GM12878 (cell line): ENCODE results near the gene CDH4. TPM values are rescaled to one million over a fixed set of nuclear protein-coding genes. Genes with fewer than 3 reads are reported as not detected.

ENCODE experiments used
- ATAC-seq: fragments of 200-7000 bp; cut with Tn5 transposase; 3 replicates; pipeline ENCODE4 v1.9.1; 2020; ENCODE audit warnings: mild to moderate bottlenecking, moderate library complexity
- BruUV-seq: library from RNA; stranded (reverse); fragments of 400-500 nt; replicated peaks from 2 replicates; lab custom pipeline; 2021; lab: Mats Ljungman, UMichigan
- CTCF ChIA-PET: fragments of 300-600 bp; sonication (Branson Sonifier 250); formaldehyde crosslinking; extraction: SDS; loops from one replicate; lab custom pipeline; 2021; ENCODE audit warnings: inconsistent platforms; lab: Yijun Ruan, JAX
- POLR2A ChIA-PET: fragments of 350-600 bp; formaldehyde crosslinking; extraction: SDS; loops from one replicate; lab custom pipeline; 2021; ENCODE audit warnings: inconsistent platforms; lab: Charles Lee
- RAD21 ChIA-PET: fragments of 300-600 bp; sonication (Branson Sonifier 250); formaldehyde crosslinking; loops from one replicate; lab custom pipeline; 2023; ENCODE audit warnings: antibody characterized with exemption; ENCODE audit not compliant: unreplicated experiment; lab: Charles Lee
- SMC1A ChIA-PET: fragments of 300-600 bp; sonication (Branson Sonifier 250); formaldehyde crosslinking; loops from one replicate; lab custom pipeline; 2023; ENCODE audit not compliant: unreplicated experiment, uncharacterized antibody; lab: Charles Lee
- DNase-seq: peaks from one replicate; pipeline ENCODE4 v3.0.0-alpha.2; 2011; ENCODE audit warnings: low read depth, low spot score
- FAIRE-seq: peaks from 3 replicates; lab custom pipeline; 2011; peaks lifted over from hg19 to GRCh38; lab: Jason Lieb, UNC
- H2AFZ ChIP-seq: 2 replicates; pipeline ENCODE4 v1.6.0; 2011; ENCODE audit warnings: low read depth, low read length, control low read depth; ENCODE audit not compliant: control insufficient read depth
- H3K27ac ChIP-seq: 2 replicates; pipeline ENCODE4 v1.5.1; 2011; ENCODE audit warnings: control low read depth; ENCODE audit not compliant: control insufficient read depth, insufficient read depth
- H3K27me3 ChIP-seq, 2 experiments: replicated peaks in 1 of 2; 2 replicates each; pipeline versions ENCODE4 v1.6.0 to v1.6.1; 2011; ENCODE audit warnings: low read length in 1 of 2; ENCODE audit not compliant: control insufficient read depth in 2 of 2, insufficient read depth in 2 of 2
- H3K36me3 ChIP-seq, 2 experiments: 2 replicates each; pipeline ENCODE4 v1.5.1; 2011; ENCODE audit warnings: low read length in 1 of 2; ENCODE audit not compliant: control insufficient read depth in 2 of 2, insufficient read depth in 2 of 2
- H3K4me1 ChIP-seq: 2 replicates; pipeline ENCODE4 v1.6.1; 2011; ENCODE audit warnings: mild to moderate bottlenecking, low read length, moderate library complexity, mixed read lengths; ENCODE audit not compliant: control insufficient read depth, insufficient read depth
- H3K4me2 ChIP-seq: 2 replicates; pipeline ENCODE4 v1.6.0; 2011; ENCODE audit warnings: control low read depth; ENCODE audit not compliant: control insufficient read depth, insufficient read depth
- H3K4me3 ChIP-seq: fragments of 200-600 bp; sonication (generic); 2 replicates; pipeline ENCODE4 v1.5.1; 2016
- H3K79me2 ChIP-seq: 2 replicates; pipeline ENCODE4 v1.6.0; 2011; ENCODE audit warnings: low read length; ENCODE audit not compliant: control insufficient read depth, insufficient read depth
- H3K9ac ChIP-seq: 2 replicates; pipeline ENCODE4 v1.8.0; 2011; ENCODE audit warnings: low read length, control low read depth, mixed read lengths; ENCODE audit not compliant: control insufficient read depth, insufficient read depth
- H3K9me3 ChIP-seq: replicated peaks from 3 replicates; pipeline ENCODE4 v1.5.1; 2011; ENCODE audit warnings: mild to moderate bottlenecking, low read length; ENCODE audit not compliant: control insufficient read depth, insufficient read depth
- H4K20me1 ChIP-seq: 2 replicates; pipeline ENCODE4 v1.6.0; 2011; ENCODE audit not compliant: control insufficient read depth, insufficient read depth
- ASH2L ChIP-seq: fragments of 300-600, 200-600 bp; sonication (generic); IDR thresholded peaks from 2 replicates; pipeline ENCODE4 v1.6.1; 2017; ENCODE audit warnings: low read depth, mild to moderate bottlenecking, borderline replicate concordance
- BHLHE40 ChIP-seq, 2 experiments: fragments of 450-650 bp in 1 of 2; IDR thresholded peaks; 2 replicates each; pipeline ENCODE4 v1.6.1; 2011 to 2017; ENCODE audit warnings: low read depth in 2 of 2, borderline replicate concordance in 1 of 2, improper control_type of control experiment in 1 of 2, low read length in 1 of 2, mild to moderate bottlenecking in 1 of 2
- BMI1 ChIP-seq: fragments of 450-650 bp; IDR thresholded peaks from 2 replicates; pipeline ENCODE4 v1.6.1; 2016; ENCODE audit warnings: mild to moderate bottlenecking, moderate library complexity, borderline replicate concordance
- CHD4 ChIP-seq: fragments of 200-600 bp; sonication (generic); IDR thresholded peaks from 2 replicates; pipeline ENCODE4 v1.6.1; 2016; ENCODE audit warnings: mild to moderate bottlenecking
- CTCF ChIP-seq, 3 experiments: IDR thresholded peaks in 2 of 3; conservative IDR thresholded peaks in 1 of 3; 2 replicates each; pipeline ENCODE4 v1.5.1; 2011; ENCODE audit warnings: low read depth in 3 of 3, low read length in 3 of 3, mild to moderate bottlenecking in 3 of 3, control low read depth in 2 of 3, moderate library complexity in 2 of 3, inconsistent platforms in 1 of 3, mixed read lengths in 1 of 3; ENCODE audit not compliant: control insufficient read depth in 2 of 3, insufficient read depth in 1 of 3; ENCODE audit errors: extremely low read depth in 1 of 3
- CUX1 ChIP-seq: IDR thresholded peaks from 2 replicates; pipeline ENCODE4 v1.6.1; 2012; ENCODE audit warnings: improper control_type of control experiment, low read depth, low read length; ENCODE audit not compliant: insufficient replicate concordance
- EP300 ChIP-seq, 2 experiments: fragments of 150-350 bp in 1 of 2; IDR thresholded peaks; 2 replicates each; pipeline ENCODE4 v1.6.1; 2011 to 2012; ENCODE audit warnings: low read depth in 2 of 2, low read length in 2 of 2, borderline replicate concordance in 1 of 2, improper control_type of control experiment in 1 of 2, inconsistent platforms in 1 of 2; ENCODE audit not compliant: control insufficient read depth in 1 of 2
- JUND ChIP-seq: IDR thresholded peaks from 2 replicates; pipeline ENCODE4 v1.6.1; 2012; ENCODE audit warnings: low read depth, mild to moderate bottlenecking, low read length, improper control_type of control experiment, moderate library complexity
- LARP7 ChIP-seq: fragments of 450-650 bp; IDR thresholded peaks from 2 replicates; pipeline ENCODE4 v1.6.1; 2017; ENCODE audit warnings: mild to moderate bottlenecking
- MAX ChIP-seq: IDR thresholded peaks from 2 replicates; pipeline ENCODE4 v1.6.1; 2012; ENCODE audit warnings: low read depth, low read length, improper control_type of control experiment
- POLR2A ChIP-seq: IDR thresholded peaks from 2 replicates; pipeline ENCODE4 v1.6.1; 2011; ENCODE audit warnings: low read depth, mild to moderate bottlenecking, low read length
- SMAD1 ChIP-seq: fragments of 450-650 bp; IDR thresholded peaks from 2 replicates; pipeline ENCODE4 v1.6.1; 2018; ENCODE audit warnings: mild to moderate bottlenecking, low read depth; ENCODE audit not compliant: partially characterized antibody
- SMC3 ChIP-seq: IDR thresholded peaks from 2 replicates; pipeline ENCODE4 v1.6.1; 2011; ENCODE audit warnings: low read length, improper control_type of control experiment, borderline replicate concordance
- WGBS: methylation state at CpG from one replicate; pipeline ENCODE4 v1.1.6; 2016; ENCODE audit warnings: low lambda C conversion rate; ENCODE audit not compliant: insufficient replicate concordance, insufficient coverage; ENCODE audit errors: missing lambda C conversion rate; 5-methylcytosine and 5-hydroxymethylcytosine counted together
- in situ Hi-C: fragments of 300-500 bp; cut with MboI; formaldehyde crosslinking; loops from 9 replicates; pipeline ENCODE4 v1.14.3; 2018; ENCODE audit warnings: mixed read lengths
- intact Hi-C: fragments of 100-400 bp; cut with micrococcal nuclease; formaldehyde crosslinking; loops from one replicate; pipeline ENCODE4 v1.14.2; 2022; ENCODE audit not compliant: unreplicated experiment
- polyA plus RNA-seq, 11 experiments: library from polyadenylated mRNA; depleted of rRNA in 4 of 11; unstranded in 6 of 11; stranded (reverse) in 5 of 11; fragments of >200 nt; fragmentation: Nextera tagmentation in 4 of 11; fragmentation: Illumina TruSeq in 1 of 11; extraction: Ambion mirVana in 4 of 11; extraction: Trizol in 1 of 11; gene quantifications; 1 replicate in 1 of 11; 2 replicates in 10 of 11; pipeline versions ENCODE4 v1.2.1 to v1.2.3, GENCODE V29; 2011 to 2016; ENCODE audit warnings: inconsistent platforms in 2 of 11, missing spikeins in 2 of 11, low read depth in 1 of 11
- total RNA-seq, 4 experiments: library from RNA; depleted of rRNA in 3 of 4; stranded (reverse); fragments of >200 nt in 3 of 4; fragmentation: Illumina TruSeq in 1 of 4; extraction: Trizol in 1 of 4; gene quantifications; 2 replicates each; pipeline versions ENCODE4 v1.2.1 to v1.2.3, GENCODE V29; 2013 to 2021
- TF ChIP-seq, protein P1 (sequence below): IDR thresholded peaks from 2 replicates; pipeline ENCODE4 v1.6.1; 2011; ENCODE audit warnings: low read depth, low read length, improper control_type of control experiment, borderline replicate concordance

CDH4 gene
- total and polyA plus RNA-seq, 10 of the 15 experiments (the other 5 are each of a cell fraction or from before 2014, with no cell fraction given), result not detected

DNA sequence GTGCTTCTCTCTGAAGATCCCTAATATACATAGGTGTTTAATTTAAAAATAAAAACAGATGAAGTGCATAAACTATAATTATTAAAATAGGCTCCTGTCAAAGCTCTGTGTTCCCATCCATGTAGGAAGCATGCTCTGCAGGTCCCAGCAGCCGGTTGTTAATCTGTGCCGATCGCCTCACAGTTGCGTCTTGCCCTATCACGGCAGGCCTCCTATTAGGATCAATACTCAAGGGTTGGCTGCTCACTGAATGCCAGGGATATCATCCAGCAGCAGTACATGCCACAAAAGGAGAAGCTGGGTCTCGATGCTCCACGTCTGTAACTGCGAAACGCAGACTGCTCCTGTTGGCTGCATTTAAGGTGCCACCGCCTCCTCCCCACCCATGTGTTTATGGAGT, 369.8 kb downstream of the CDH4 start (continued):
- TF ChIP-seq CUX1 (no peak), SMC3 (no peak), MAX (no peak), BMI1 (no peak), CHD4 (no peak)

DNA sequence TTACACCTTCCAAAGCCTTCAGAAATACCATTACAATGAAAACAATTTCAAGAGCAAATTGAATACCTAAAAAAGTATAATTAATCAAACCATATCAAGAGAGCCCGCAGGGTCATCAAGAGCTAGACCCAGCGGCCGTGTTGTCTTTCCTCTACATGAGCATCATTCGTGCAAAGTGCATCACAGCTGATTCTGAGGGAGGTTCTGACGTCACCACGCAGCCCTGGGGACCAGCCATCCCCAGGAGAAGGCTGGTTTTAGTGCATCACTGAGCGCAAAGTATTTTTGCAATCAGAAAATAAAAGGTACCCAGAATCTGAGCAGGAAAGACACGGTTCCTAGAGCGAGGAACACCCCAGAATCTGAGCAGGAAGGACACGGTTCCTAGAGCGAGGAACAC, 371.4 kb downstream of the CDH4 start:
- intact Hi-C loops (no loop called here), in situ Hi-C loops (no loop called here)
- H3K4me1 ChIP-seq, result no peaks in the 10 kb centered on the region
- ChIA-PET POLR2A (no interaction called here), CTCF (no interaction called here), SMC1A (no interaction called here), RAD21 (no interaction called here)
- no peaks in the 10 kb centered on the region for H3K27me3 ChIP-seq
- no peak overlapping the region for H3K9ac ChIP-seq
- TF ChIP-seq BHLHE40 (IDR thresholded peaks at IDR 0.05; ENCODE audit: borderline replicate concordance in 1 of 2, low read depth in 2 of 2, low read length in 1 of 2), result no peak
- no peak for TF ChIP-seq CTCF (IDR thresholded peaks at IDR 0.05 in 2 of 3, conservative IDR thresholded peaks at IDR 0.05 in 1 of 3; ENCODE audit: control insufficient read depth in 2 of 3, extremely low read depth in 1 of 3, insufficient read depth in 1 of 3, low read depth in 3 of 3, low read length in 3 of 3)
- TF ChIP-seq SMAD1, result no peak
- no peak for TF ChIP-seq EP300 (IDR thresholded peaks at IDR 0.05; ENCODE audit: borderline replicate concordance in 1 of 2, control insufficient read depth in 1 of 2, low read depth in 2 of 2, low read length in 2 of 2)
- no peak for TF ChIP-seq ASH2L
- no peak for TF ChIP-seq POLR2A
- TF ChIP-seq, protein P1, sequence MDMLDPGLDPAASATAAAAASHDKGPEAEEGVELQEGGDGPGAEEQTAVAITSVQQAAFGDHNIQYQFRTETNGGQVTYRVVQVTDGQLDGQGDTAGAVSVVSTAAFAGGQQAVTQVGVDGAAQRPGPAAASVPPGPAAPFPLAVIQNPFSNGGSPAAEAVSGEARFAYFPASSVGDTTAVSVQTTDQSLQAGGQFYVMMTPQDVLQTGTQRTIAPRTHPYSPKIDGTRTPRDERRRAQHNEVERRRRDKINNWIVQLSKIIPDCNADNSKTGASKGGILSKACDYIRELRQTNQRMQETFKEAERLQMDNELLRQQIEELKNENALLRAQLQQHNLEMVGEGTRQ, result no peak
- no peak for TF ChIP-seq LARP7
- no peak for TF ChIP-seq JUND
- H3K4me2 ChIP-seq, result no peak overlapping the region
- FAIRE-seq, result no peak
- no TSS peak for BruUV-seq
- H3K9me3 ChIP-seq, result no peaks in the 10 kb centered on the region; the same call in 2 of the 3 replicates
- H4K20me1 ChIP-seq, result no peaks in the 10 kb centered on the region
- DNase-seq, result no peak
- H3K36me3 ChIP-seq, result no peaks in the 10 kb centered on the region
- H3K79me2 ChIP-seq, result no peaks in the 10 kb centered on the region
- H3K27ac ChIP-seq, result no peak overlapping the region
- no peak for ATAC-seq
- 15% methylated on average over 11 of the region's 11 CpGs for WGBS
- no peak overlapping the region for H3K4me3 ChIP-seq
- H2AFZ ChIP-seq, result no peak overlapping the region
